HepG2 (cell line): ENCODE results near the gene DNASE1L2. TPM values are rescaled to one million over a fixed set of nuclear protein-coding genes. Genes with fewer than 3 reads are reported as not detected.

Source experiments
- ARID2 ChIP-seq: sonication (generic); formaldehyde crosslinking; IDR thresholded peaks from 2 replicates; pipeline ENCODE4 v1.8.1; 2022; ENCODE audit warnings: mild to moderate bottlenecking, missing genetic modification reagents, borderline replicate concordance
- BHLHE40 ChIP-seq: IDR thresholded peaks from 2 replicates; pipeline ENCODE4 v1.6.1; 2011; ENCODE audit warnings: low read length, improper control_type of control experiment
- GFI1 ChIP-seq: sonication (generic); formaldehyde crosslinking; IDR thresholded peaks from 2 replicates; pipeline ENCODE4 v1.5.0; 2020; ENCODE audit warnings: missing genetic modification reagents, mild to moderate bottlenecking, borderline replicate concordance
- HNF4G ChIP-seq, 2 experiments: sonication (generic) in 1 of 2; formaldehyde crosslinking in 1 of 2; IDR thresholded peaks; 2 replicates each; pipeline versions ENCODE4 v1.4.0 to v1.6.1; 2011 to 2020; ENCODE audit warnings: borderline replicate concordance in 2 of 2, low read depth in 2 of 2, mild to moderate bottlenecking in 2 of 2, low read length in 1 of 2, missing genetic modification reagents in 1 of 2, moderate library complexity in 1 of 2
- MEF2D ChIP-seq: sonication (generic); formaldehyde crosslinking; IDR thresholded peaks from 2 replicates; pipeline ENCODE4 v1.5.1; 2020; ENCODE audit warnings: mild to moderate bottlenecking, missing genetic modification reagents
- NFKB2 ChIP-seq: sonication (generic); formaldehyde crosslinking; IDR thresholded peaks from 2 replicates; pipeline ENCODE4 v1.4.0; 2020; ENCODE audit warnings: missing genetic modification reagents, borderline replicate concordance
- NR2F6 ChIP-seq, 2 experiments: IDR thresholded peaks; 2 replicates each; pipeline ENCODE4 v1.6.1; 2016; ENCODE audit warnings: antibody characterized with exemption in 1 of 2, mild to moderate bottlenecking in 1 of 2
- PAWR ChIP-seq: sonication (generic); formaldehyde crosslinking; IDR thresholded peaks from 2 replicates; pipeline ENCODE4 v1.4.0; 2020; ENCODE audit warnings: missing genetic modification reagents, mild to moderate bottlenecking, borderline replicate concordance
- RORA ChIP-seq: sonication (generic); formaldehyde crosslinking; IDR thresholded peaks from 2 replicates; pipeline ENCODE4 v1.5.0; 2020; ENCODE audit warnings: mild to moderate bottlenecking, missing genetic modification reagents, moderate library complexity
- SP2 ChIP-seq: sonication (generic); formaldehyde crosslinking; IDR thresholded peaks from 2 replicates; pipeline ENCODE4 v1.5.1; 2020; ENCODE audit warnings: mild to moderate bottlenecking, missing genetic modification reagents
- TCF12 ChIP-seq, 2 experiments: fragments of 450-650 bp in 1 of 2; sonication (generic) in 1 of 2; formaldehyde crosslinking in 1 of 2; IDR thresholded peaks; 2 replicates each; pipeline versions ENCODE4 v1.6.1 to v1.8.0; 2017 to 2022; ENCODE audit warnings: antibody characterized with exemption in 1 of 2, mild to moderate bottlenecking in 1 of 2, missing genetic modification reagents in 1 of 2, moderate library complexity in 1 of 2
- THAP8 ChIP-seq: sonication (generic); formaldehyde crosslinking; IDR thresholded peaks from 2 replicates; pipeline ENCODE4 v1.5.1; 2020; ENCODE audit warnings: missing genetic modification reagents, mild to moderate bottlenecking, borderline replicate concordance
- ZBTB1 ChIP-seq: sonication (generic); formaldehyde crosslinking; IDR thresholded peaks from 2 replicates; pipeline ENCODE4 v1.4.0; 2020; ENCODE audit warnings: missing genetic modification reagents, borderline replicate concordance
- ZNF225 ChIP-seq: sonication (generic); formaldehyde crosslinking; IDR thresholded peaks from 2 replicates; pipeline ENCODE4 v1.4.0; 2020; ENCODE audit warnings: mild to moderate bottlenecking, missing genetic modification reagents
- ZNF564 ChIP-seq: sonication (generic); formaldehyde crosslinking; IDR thresholded peaks from 2 replicates; pipeline ENCODE4 v1.8.1; 2023; ENCODE audit warnings: mild to moderate bottlenecking, missing genetic modification reagents
- ZNF646 ChIP-seq: sonication (generic); formaldehyde crosslinking; IDR thresholded peaks from 2 replicates; pipeline ENCODE4 v1.9.0; 2021; ENCODE audit warnings: mild to moderate bottlenecking, missing genetic modification reagents
- polyA plus RNA-seq, 8 experiments: library from polyadenylated mRNA; depleted of rRNA in 3 of 8; stranded (reverse) in 7 of 8; unstranded in 1 of 8; fragments of >200 nt; fragmentation: Illumina TruSeq in 4 of 8; extraction: Trizol in 4 of 8; gene quantifications; 2 replicates each; pipeline versions ENCODE4 v1.2.1 to v1.2.3, GENCODE V29; 2011 to 2016; ENCODE audit warnings: low read depth in 4 of 8, missing spikeins in 1 of 8, mixed read lengths in 1 of 8; ENCODE audit not compliant: insufficient read depth in 1 of 8
- total RNA-seq, 5 experiments: library from RNA; depleted of rRNA; stranded (reverse); fragments of >200 nt; fragmentation: Illumina TruSeq; extraction: Trizol; gene quantifications; 2 replicates each; pipeline ENCODE4 v1.2.3, GENCODE V29; 2016; ENCODE audit warnings: low read depth in 1 of 5
- TF ChIP-seq, protein P1 (sequence below): sonication (generic); formaldehyde crosslinking; IDR thresholded peaks from 2 replicates; pipeline ENCODE4 v1.4.0; 2020; ENCODE audit warnings: missing genetic modification reagents, mild to moderate bottlenecking, borderline replicate concordance

The DNASE1L2 gene
- total and polyA plus RNA-seq, 2 of the 13 experiments (the other 11 are each of a cell fraction or from before 2014, with no cell fraction given): 0.44 to 0.50 TPM

DNA sequence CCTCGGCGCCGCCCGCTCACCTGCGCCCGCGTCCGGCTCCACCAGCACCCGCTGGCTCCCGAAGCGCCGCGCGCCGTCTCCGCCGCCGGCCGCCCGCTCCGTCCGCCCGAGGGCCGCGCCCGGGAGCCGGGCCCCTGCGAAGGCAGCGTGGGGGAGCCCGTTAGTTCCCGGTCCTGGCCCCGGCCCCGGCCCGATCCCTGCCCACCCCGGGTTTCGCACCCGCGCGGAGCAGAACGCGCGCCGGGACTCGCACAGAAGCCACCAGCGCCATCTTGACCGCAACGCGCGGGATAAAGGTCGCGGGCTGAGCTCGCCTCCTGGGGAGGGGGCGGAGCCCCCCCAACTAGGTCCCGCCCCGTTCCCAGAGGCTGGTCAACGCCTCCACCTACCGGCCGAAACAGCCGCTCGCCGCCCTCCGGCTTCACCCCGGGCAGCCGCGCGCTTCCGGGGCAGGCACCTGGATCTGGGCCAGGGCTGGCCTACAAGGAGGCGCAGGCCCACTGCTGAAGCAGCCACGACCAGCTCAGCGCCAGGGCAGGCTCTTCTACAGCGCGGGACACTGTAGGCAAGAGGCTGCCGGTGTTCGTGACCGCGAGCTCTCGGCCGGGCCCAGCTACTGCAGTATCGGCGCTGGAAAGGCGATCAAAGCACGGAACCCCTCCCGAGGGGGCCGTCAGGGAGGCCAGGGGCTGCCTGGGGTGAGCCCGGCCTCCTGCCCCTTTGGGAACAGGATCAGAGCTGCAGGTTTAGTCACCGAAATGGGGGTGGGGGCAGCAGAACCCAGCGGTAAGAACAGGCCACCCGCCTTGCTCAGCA lies 15.3 kb downstream of the DNASE1L2 start, which contains the start of gene ECI1 (continued):
- TF ChIP-seq, protein P1, sequence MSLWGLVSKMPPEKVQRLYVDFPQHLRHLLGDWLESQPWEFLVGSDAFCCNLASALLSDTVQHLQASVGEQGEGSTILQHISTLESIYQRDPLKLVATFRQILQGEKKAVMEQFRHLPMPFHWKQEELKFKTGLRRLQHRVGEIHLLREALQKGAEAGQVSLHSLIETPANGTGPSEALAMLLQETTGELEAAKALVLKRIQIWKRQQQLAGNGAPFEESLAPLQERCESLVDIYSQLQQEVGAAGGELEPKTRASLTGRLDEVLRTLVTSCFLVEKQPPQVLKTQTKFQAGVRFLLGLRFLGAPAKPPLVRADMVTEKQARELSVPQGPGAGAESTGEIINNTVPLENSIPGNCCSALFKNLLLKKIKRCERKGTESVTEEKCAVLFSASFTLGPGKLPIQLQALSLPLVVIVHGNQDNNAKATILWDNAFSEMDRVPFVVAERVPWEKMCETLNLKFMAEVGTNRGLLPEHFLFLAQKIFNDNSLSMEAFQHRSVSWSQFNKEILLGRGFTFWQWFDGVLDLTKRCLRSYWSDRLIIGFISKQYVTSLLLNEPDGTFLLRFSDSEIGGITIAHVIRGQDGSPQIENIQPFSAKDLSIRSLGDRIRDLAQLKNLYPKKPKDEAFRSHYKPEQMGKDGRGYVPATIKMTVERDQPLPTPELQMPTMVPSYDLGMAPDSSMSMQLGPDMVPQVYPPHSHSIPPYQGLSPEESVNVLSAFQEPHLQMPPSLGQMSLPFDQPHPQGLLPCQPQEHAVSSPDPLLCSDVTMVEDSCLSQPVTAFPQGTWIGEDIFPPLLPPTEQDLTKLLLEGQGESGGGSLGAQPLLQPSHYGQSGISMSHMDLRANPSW (CRISPR knock-in tag): peak; percentile 69; the same call in 1 of the 2 replicates
- TF ChIP-seq RORA (CRISPR knock-in tag): no peak
- TF ChIP-seq ZNF646: no peak; the same call in 1 of the 2 replicates
- TF ChIP-seq NFKB2: 0 out of 2 replicates have a peak, but pooled peaks have one; percentile 29
- peak; percentile 38; the same call in 1 of the 2 replicates for TF ChIP-seq BHLHE40
- TF ChIP-seq THAP8: peak; percentile 73; the same call in 1 of the 2 replicates
- TF ChIP-seq NR2F6 (IDR thresholded peaks at IDR 0.05): peak; percentile 37; the same call in 1 of the 2 replicates
- TF ChIP-seq NR2F6 (CRISPR knock-in tag; IDR thresholded peaks at IDR 0.05): peak; percentile 87
- TF ChIP-seq ARID2 (CRISPR knock-in tag): 0 out of 2 replicates have a peak, but pooled peaks have one; percentile 32
- TF ChIP-seq GFI1 (CRISPR knock-in tag): peak; percentile 59
- TF ChIP-seq ZNF225 (CRISPR knock-in tag): peak; percentile 84
- TF ChIP-seq ZBTB1 (CRISPR knock-in tag): no peak
- no peak for TF ChIP-seq PAWR (CRISPR knock-in tag)
- no peak for TF ChIP-seq TCF12 (IDR thresholded peaks at IDR 0.05)
- TF ChIP-seq TCF12 (CRISPR knock-in tag; IDR thresholded peaks at IDR 0.05): no peak; the same call in 1 of the 2 replicates
- TF ChIP-seq HNF4G (IDR thresholded peaks at IDR 0.05; ENCODE audit: borderline replicate concordance, low read depth, low read length): peak; percentile 88
- peak; percentile 86; the same call in 1 of the 2 replicates for TF ChIP-seq HNF4G (CRISPR knock-in tag; IDR thresholded peaks at IDR 0.05; ENCODE audit: borderline replicate concordance, low read depth)
- TF ChIP-seq SP2 (CRISPR knock-in tag): peak; percentile 64
- peak; percentile 83; the same call in 1 of the 2 replicates for TF ChIP-seq MEF2D (CRISPR knock-in tag)
- TF ChIP-seq ZNF564: peak; percentile 89
